HuH-7.5 (cell line): ENCODE results near the gene GHR.
"Not testable (repeated sequence)": the region's sequence is repeated elsewhere in the genome, so short reads cannot be mapped to it uniquely, and the experiment has no call there.

Experiments
- DNase-seq: peaks from one replicate; pipeline ENCODE4 v3.0.0; 2011; ENCODE audit warnings: low spot score

GHR gene

DNA sequence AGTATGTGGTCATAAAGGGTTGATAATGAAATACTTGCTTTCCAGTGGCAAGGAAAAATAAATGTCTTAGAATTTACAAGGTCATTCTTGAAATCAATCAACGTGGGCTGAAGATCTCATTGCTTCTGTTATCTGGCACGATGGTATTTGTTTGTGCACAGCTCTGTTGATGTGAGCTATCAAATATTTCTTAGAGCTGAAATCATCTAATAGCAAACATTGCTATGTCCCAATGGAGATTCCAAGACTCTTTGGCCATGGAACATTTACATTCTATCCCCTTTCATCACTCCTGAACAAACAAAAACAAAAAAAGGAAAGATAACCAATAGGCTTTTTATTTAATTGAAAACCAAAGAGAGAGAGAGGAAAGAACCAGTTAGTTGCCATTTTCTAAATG is 221.9 kb downstream of the GHR start:
- no peak for DNase-seq

DNA sequence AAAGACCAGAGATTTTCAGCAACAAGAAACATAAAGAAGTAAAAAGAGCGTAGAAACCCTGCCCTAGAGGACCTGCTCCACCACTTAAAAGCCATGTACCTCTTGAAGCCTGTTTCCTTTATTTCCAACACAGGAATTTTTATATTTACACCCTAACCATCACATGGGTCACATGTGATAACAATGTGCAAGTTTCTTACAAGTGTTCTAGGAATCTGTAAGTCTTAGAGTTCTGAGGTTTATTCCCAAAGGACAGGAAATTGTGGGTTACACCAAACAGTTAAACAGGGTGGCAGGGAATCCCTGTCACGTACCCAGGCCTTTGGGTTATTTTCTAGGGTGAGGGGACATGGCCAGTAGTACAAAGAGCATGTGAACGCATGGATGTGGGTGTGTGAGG is 224.8 kb downstream of the GHR start:
- DNase-seq = no peak

DNA sequence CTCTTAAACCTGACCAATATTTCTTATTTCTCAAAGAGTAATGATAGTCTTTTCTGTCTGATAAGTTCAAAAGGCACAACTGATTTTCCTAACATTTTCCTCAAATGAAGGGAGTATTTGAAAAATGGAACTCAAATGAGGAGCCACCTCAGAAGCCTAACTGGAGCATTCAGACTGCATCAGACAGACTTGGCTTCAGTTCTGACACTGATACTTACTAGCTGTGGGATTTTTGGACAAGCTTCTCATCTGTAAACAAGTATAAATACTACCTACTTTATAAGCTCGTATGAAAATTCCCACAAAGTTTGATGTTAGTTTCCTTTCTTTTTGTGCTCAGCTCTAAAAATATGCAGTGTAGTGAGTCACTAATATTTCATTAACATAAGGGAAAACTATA is 225.7 kb downstream of the GHR start:
- no peak for DNase-seq

DNA sequence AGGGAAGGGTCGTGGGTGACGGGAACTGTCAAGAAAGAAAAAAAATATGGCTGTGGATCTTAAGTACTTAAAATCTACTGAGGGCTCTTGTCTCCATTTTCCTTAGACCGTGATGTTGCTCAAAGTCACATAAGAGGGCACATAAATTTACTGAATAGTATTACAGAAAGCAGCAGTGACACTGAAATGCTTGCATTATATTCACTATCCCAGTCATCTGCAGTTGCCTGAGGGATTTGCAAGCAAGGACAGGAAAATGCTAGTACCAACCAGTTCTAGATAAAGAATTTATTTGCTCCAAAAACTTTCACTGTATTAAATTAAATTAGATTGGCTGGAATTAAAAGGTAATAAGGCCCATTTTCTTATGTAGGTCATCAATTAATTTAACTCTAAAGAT is 226.8 kb downstream of the GHR start:
- DNase-seq = no peak

DNA sequence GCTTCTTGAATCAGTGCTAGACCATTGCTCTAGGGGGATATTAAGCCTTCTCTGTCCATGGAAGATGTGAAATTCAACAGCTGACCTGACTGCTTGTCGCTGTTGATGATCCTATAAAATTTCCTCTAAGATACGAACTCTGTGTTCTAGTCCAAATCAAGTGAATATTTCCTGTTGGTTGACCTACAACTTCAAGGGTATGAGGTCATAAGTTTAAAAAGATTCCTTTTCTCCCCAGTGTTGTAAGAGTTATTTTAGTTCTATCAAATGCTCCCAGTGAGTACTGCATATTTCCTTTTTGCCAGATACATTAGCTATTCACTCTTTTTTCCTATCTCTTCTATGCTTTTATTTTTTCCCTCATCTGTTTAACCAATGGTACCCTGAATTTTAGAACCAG is 230.5 kb downstream of the GHR start:
- DNase-seq = no peak

DNA sequence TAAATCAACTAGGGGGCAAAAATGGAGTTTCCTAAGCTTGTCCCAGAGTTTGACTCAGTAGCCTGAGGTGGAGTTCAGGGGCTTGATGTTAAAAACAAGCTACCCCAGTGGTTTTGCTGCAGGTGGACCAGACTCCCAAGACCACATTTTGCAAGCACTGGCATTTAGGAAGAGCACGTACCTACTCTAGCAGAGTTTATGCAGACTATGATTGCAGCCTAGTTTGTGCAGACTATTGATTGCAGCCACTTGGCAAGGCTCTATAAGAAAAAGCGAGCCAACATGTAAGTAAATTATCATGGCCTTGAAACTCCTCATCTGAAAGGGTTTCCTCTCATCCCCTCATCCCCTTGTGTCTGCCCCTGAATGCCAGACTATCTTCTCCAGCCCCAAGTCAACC is 231.4 kb downstream of the GHR start:
- no peak for DNase-seq

DNA sequence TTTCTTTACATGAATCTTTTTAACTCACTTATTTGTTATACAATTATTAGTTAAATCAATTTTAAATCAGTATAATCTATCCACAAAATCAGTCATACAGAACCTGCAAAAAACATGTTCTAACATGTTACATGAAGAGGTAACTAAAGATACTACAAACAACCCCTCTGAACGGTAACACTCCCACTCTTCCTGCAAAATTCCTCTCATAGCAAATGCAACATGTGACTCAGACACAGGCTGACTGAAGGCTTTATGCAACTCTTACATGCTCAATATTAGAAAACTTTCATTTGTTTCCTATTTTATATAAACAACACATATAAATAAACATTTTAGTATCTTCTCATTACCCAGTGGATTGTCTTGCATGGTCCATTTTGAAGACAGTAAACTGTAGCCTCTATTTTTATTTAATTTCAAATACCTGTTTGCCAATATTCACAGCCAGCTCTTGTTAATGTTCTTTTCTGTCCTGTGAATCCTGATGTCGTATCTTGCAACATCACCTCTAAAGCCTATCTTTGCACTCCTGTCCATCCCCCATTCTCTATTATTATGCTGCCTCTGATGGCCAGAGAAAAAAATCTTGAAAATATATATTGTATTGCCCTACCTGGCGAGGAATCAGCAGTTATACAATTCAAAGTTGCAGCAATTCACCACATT is 232.9 kb downstream of the GHR start:
- DNase-seq = no peak

DNA sequence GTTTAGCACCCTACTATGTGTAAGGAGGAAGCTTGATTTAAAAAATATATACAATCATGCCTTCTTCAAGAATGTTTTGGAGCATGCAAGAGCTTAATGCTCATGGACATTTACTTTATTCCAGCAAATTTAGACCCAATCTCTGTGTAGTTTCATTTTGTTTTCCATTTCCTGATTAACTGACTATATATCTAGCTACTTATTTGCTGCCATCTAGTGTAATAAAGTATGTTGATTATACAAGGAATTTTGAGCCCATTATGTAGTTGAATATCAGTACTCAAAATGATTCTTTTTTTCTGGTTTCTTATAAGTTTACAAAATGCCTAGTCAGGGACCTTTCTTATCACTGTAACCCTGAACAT is 233.4 kb downstream of the GHR start:
- no peak for DNase-seq

DNA sequence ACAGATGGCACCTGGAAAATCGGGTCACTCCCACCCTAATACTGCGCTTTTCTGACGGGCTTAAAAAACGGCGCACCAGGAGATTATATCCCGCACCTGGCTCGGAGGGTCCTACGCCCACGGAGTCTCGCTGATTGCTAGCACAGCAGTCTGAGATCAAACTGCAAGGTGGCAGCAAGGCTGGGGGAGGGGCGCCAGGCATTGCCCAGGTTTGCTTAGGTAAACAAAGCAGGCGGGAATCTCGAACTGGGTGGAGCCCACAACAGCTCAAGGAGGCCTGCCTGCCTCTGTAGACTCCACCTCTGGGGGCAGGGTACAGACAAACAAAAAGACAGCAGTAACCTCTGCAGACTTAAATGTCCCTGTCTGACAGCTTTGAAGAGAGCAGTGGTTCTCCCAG is 236.6 kb downstream of the GHR start:
- DNase-seq = not testable (repeated sequence)

DNA sequence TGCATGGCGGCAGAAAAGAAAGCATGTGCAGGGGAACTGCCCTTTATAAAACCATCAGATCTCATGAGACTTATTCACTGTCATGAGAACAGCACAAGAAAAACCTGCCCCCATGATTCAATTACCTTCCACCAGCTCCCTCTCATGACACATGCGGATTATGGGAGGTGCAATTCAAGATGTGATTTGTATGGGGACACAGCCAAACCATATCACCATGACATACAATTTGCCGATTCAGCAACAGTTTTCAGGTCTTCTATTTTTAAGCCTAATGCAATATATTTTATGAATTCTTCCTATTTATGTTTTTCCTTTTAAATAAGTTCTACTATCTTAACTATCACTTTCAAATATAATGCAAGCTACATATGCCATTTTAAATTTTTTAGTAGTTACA is 242.6 kb downstream of the GHR start:
- no peak for DNase-seq

DNA sequence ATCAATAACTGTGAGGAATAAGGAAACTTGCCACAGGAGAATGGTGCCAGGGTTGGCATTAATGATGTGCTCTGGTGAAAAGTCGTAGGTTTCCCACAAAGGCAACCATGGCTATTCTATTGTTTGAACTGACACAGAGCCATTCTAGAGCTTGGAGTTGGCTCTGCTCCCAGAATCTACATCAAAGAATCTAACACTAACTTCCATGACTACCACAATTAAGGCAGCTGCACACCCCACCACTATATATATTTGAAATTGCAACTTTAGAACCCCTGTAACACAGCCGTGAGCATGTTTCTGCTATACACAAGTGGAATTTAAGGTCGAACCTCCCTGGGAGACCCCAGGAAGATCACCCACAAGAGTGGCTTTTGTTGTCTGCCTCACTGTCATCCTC is 243.6 kb downstream of the GHR start:
- no peak for DNase-seq

DNA sequence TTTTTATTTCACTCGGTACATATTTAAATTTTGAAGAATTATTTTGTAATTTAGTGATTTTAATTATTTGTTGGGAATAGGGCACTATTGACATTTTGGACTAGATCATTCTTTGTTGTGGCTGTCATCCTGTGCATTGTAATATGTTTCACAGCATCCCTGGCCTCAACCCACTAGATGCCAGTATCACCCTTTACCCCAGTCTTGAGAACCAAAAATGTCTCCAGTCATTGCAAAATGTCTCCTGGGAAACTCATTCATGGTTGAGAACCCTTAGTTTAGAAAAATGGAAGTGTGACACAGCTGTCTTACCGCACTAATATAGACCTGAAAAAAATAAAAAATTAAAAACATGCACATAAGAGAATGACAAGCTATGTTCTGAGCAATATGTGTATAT is 245.0 kb downstream of the GHR start:
- DNase-seq = no peak

DNA sequence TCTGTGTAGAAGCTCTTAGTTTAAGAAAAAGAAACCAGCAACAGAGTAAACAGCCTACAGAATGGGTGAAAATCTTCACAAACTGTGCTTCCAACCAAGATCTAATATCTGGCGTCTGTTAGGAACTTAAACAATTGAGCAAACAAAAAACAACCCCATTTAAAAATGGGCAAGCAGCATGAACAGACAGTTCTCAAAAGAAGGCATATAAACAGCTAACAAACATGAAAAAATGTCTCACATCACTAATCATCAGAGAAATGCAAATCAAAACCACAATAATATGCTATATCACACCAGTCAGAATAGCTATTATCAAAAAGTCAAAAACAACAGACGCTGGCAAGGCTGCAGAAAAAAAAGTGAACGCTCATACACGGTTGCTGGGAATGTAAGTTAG is 249.7 kb downstream of the GHR start:
- no peak for DNase-seq

DNA sequence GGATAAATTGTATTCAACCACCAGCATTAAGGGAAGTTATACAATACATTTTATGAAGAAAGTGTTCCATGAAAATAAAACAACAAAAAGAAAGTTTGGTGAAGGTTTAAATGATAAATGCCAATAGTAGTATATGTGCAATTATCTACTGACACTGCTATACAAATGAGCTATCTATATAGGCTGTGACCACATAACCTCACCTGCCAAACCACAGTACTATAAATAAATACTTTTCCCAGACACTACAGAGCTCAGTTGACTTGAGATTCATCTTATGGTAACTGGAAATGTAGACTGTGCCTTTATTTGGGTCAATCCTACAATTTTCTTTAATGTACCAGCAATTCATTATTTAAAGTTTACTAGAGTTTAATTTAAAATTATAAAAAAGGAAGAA is 252.4 kb downstream of the GHR start:
- no peak for DNase-seq

DNA sequence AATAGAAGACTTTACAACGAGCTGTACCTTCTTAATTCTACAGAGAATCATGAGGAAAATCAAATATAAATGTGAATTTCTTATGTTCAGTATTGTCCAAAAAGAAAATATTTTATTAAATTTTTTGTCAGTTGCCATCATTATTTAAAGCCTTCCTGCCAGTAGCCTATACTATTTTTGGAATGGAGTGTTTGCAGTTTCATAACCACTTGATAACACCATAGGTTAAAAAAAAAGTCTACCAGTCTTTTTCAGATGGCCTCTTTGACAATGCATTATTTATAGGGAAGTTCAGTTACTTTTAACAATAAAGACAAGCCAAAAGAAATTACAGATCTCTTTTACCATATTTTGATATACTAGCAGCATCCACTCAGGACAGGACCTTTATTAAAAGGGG is 253.1 kb downstream of the GHR start:
- DNase-seq = no peak

DNA sequence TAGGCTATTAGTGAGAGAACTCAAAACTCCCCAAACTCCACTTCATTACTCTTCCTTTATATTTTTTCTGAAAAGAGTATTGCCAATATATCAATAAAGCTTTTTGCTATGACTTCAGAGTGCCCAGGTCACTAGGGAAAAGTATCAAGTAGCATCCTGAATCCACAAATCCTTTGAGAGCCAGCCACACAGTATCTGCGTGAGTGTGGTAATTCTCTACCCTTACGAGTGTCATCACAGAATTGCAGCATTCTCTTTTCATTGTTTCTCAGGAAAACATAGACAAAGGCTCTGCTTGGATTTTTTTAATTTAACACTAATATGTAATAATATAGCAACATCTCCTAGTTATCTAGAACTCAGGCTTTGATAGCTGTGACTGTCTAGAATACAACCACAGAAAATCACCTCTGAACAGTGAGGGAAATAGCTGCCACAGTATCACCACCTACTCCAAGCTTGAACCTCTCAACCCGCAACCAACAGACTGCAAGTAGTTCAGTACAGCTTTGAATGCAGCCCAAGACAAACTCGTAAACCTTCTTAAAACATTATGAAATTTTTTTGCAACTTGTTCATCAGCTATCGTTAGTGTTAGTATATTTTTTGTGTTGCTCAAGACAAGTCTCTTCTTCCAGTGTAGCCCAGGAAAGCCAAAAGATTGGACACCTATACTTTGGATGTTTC is 254.1 kb downstream of the GHR start:
- DNase-seq = no peak

DNA sequence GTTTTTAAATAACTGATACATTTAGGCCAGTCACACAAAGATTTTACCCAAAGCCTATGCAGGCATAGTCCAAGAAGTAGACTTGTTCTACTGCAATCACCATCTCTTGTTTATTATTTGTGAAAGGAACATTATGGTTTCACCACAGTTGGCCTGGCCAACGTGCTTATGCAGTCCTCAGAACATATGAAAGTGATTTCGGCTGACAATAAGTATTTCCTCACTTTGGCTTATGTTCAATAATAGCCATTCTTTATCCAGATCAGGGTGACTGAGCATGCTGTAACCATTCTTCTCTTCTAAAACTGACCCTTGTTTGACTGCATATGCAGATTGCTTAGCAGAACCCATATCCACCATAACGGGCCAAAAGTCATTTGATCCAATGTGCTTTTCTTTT is 256.8 kb downstream of the GHR start:
- DNase-seq = no peak

DNA sequence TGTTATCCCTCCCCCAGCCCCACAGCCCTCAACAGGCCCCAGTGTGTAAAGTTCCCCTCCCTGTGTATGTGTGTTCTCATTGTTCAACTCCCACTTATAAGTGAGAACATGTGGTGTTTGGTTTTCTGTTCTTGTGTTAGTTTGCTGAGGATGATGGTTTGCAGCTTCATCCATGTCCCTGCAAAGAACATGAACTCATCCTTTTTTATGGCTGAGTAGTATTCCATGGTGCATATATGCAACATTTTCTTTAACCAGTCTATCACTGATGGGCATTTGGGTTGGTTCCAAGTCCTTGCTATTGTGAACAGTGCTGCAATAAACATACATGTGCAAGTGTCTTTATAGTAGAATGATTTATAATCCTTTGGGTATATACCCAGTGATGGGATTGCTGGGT is 261.8 kb downstream of the GHR start:
- not testable (repeated sequence) for DNase-seq

DNA sequence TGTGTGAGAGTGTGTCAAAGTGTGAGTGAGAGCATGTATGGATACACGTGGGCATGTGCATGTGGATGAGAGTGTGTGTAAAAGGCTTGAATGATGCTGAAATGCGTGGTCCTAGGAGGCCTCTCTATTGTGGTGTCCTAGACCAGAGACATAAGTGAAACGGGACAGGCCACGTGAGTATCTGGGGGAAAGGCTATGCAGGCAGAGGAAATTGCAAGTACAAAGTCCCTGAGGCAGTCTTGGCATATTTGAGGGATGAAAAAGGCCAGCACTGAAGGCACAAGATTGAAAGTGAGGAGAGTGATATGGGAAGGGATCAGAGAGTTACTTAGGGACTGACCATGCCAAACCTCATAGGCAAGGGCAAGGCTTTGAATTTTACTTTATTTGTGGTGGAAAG is 266.2 kb downstream of the GHR start:
- no peak for DNase-seq

DNA sequence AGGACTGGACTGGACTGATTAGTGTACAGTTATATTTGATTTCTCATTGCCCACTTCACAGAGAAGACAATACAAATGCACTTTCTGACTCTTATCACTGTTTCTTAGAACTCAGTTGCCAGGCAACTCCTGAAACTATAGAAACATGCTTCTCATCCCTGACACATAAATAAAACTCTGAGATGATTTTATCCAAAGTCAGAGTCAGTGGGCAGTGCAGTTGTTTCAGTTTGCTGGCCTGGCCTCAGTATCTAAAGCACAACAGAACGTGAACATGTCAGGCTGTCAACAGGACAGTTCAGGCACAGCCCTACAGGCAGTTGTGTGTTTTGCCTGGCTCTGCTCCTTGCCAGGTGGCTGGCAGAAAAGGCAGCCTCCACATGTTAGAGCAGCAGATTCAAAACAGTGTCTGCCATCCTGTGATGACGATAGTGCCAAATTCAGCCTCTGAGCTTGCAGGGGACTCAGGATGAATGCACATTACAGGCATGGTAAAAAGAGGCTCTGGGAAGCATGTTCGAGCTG is 268.2 kb downstream of the GHR start:
- DNase-seq = no peak

DNA sequence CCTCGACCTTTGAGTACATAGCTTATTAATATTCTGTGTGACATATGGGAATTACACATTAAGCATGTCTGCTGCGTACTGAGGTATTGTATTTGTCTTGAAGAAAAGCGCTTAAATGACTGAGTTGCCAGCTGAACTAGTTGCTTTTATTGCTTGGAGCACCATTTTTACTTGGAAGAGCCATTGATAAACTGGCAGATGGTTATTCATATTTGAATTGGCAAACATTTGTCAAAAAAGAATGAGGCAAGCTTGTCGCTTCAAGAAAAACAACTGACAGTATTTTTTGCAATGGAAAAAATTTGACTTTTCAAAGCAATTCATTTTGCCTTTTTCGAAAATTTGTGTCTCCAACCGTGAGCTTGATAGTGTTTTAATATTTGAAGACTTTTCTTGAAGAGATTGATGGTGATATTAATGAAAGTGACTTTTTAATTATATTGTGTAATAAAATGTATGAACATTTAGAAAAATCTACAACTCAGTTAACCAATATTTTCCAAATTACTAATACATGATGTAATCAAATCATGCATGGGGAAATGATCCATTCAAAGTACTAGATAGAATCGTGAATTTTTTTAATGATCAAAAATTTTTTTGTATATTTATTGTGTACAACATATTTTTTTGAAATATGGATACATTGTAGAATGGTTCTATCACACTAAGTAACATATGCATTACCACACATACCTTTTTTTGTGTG is 278.3 kb downstream of the GHR start:
- DNase-seq = no peak

DNA sequence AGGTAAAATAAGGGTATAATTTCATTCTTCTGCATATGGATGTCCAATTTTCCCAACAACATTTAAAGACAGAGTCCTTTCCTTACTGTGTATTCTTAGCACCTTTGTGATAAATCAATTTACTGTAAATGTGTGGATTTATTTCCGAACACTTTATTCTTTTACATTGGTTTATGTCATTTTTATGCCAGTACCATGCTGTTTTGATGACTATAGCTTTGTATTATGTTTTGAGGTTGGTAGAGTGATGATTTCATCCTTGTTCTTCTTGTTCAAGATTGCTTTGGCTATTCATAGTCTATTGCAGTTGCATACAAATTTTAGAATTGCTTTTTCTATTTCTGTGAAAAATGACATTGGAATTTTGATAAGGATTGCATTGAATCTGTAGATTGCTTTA is 280.0 kb downstream of the GHR start:
- no peak for DNase-seq

DNA sequence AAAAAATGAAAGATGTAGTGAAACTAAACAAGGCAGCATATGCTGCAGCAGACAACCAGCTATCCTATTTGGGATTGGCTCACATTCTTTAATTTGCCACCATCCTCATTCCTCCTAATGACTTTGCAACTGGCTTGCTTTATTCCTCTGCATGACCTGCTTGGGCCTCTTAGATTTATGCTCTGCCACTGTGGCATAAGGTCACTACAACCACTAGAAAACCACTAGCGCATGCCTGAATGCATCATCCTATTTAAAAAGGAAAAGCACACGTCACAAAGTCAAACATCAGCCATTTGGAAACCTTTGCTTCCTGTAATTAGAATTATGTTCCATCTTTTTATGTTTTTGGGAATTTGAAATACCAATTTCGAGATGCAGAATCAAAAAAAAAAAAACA is 292.5 kb downstream of the GHR start:
- no peak for DNase-seq
